Measurements from ENCODE around the gene CASP8. TPM values are rescaled to one million over a fixed set of nuclear protein-coding genes. Genes with fewer than 3 reads are reported as not detected.

CASP8 gene
- total RNA-seq, 1 experiment from 2014 or later, result 33.4 TPM

DNA sequence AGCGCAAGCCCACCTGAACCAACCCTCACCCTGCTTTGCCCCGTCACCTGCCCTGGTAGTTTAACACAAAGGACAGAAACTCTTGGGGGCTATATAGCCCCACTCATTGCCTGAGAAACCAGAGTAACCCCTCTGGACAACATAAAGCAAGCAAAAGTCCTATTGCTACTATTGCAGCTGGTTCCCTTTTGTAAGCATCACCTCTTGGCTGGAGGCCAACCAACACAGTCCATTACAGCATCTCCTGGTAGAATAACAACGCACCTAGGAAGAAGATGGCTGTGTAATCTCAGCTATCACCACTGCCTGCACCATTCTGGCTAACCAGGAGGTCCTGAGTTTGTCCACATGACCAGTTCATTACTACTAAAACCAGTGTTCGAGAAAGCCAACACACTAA, 60.4 kb downstream of the CASP8 start:
- H3K27me3 Mint-ChIP-seq (ENCODE audit: insufficient read depth, unreplicated experiment), result peaks cover 15% of the 10 kb centered on the region
- H3K36me3 ChIP-seq (ENCODE audit: control insufficient read depth, insufficient read depth, low read length), result no peaks in the 10 kb centered on the region
- CTCF ChIA-PET, result no interaction called here
- TF ChIP-seq, protein P1, sequence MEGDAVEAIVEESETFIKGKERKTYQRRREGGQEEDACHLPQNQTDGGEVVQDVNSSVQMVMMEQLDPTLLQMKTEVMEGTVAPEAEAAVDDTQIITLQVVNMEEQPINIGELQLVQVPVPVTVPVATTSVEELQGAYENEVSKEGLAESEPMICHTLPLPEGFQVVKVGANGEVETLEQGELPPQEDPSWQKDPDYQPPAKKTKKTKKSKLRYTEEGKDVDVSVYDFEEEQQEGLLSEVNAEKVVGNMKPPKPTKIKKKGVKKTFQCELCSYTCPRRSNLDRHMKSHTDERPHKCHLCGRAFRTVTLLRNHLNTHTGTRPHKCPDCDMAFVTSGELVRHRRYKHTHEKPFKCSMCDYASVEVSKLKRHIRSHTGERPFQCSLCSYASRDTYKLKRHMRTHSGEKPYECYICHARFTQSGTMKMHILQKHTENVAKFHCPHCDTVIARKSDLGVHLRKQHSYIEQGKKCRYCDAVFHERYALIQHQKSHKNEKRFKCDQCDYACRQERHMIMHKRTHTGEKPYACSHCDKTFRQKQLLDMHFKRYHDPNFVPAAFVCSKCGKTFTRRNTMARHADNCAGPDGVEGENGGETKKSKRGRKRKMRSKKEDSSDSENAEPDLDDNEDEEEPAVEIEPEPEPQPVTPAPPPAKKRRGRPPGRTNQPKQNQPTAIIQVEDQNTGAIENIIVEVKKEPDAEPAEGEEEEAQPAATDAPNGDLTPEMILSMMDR (IDR thresholded peaks at IDR 0.05; ENCODE audit: insufficient read depth in 1 of 2, low read depth in 1 of 2, low read length in 1 of 2, severe bottlenecking in 1 of 2, unreplicated experiment in 1 of 2), result no peak
- peaks cover 31% of the 10 kb centered on the region for H3K9me3 Mint-ChIP-seq (ENCODE audit: unreplicated experiment)
- no peaks in the 10 kb centered on the region for H3K4me1 ChIP-seq
- no peaks in the 10 kb centered on the region for H3K36me3 Mint-ChIP-seq (ENCODE audit: insufficient read depth, unreplicated experiment)
- H3K27me3 ChIP-seq (replicated peaks; ENCODE audit: control insufficient read depth, insufficient read depth, low read length), result no peaks in the 10 kb centered on the region; the same call in 1 of the 2 replicates
- peaks cover 7% of the 10 kb centered on the region; the same call in 1 of the 2 replicates for H3K9me3 ChIP-seq
- intact Hi-C loops (cut with micrococcal nuclease; ENCODE audit: unreplicated experiment), result loop anchor here (10.0 kb wide), 1 partner anchor 624 kb away; no protein-coding TSS in a partner anchor
- H3K27ac Mint-ChIP-seq (ENCODE audit: unreplicated experiment), result no peak overlapping the region
- BruUV-seq (replicated peaks), result no TSS peak
- H3K4me3 ChIP-seq (ENCODE audit: low read depth, low read length), result no peak overlapping the region
- no peak for DNase-seq
- H3K4me1 Mint-ChIP-seq (ENCODE audit: low read depth, unreplicated experiment), result no peaks in the 10 kb centered on the region
- H3K4me3 Mint-ChIP-seq (ENCODE audit: unreplicated experiment), result no peak overlapping the region
- POLR2A ChIA-PET, result no interaction called here

GRCh38 chr2:201322772-201323171, 62.4 kb downstream of the CASP8 start:
- BruUV-seq (replicated peaks), result no TSS peak
- Mint-ChIP-seq H3K4me1 (ENCODE audit: low read depth, unreplicated experiment) (no peaks in the 10 kb centered on the region), H3K36me3 (ENCODE audit: insufficient read depth, unreplicated experiment) (no peaks in the 10 kb centered on the region), H3K4me3 (ENCODE audit: unreplicated experiment) (no peak overlapping the region), H3K27ac (ENCODE audit: unreplicated experiment) (no peak overlapping the region), H3K9me3 (ENCODE audit: unreplicated experiment) (peaks cover 40% of the 10 kb centered on the region), H3K27me3 (ENCODE audit: insufficient read depth, unreplicated experiment) (peaks cover 10% of the 10 kb centered on the region)
- Histone ChIP-seq H3K4me3 (ENCODE audit: low read depth, low read length) (no peak overlapping the region), H3K27me3 (replicated peaks; ENCODE audit: control insufficient read depth, insufficient read depth, low read length) (no peaks in the 10 kb centered on the region; the same call in 1 of the 2 replicates), H3K4me1 (no peaks in the 10 kb centered on the region), H3K36me3 (ENCODE audit: control insufficient read depth, insufficient read depth, low read length) (no peaks in the 10 kb centered on the region), H3K9me3 (peaks cover 7% of the 10 kb centered on the region; the same call in 1 of the 2 replicates)
- DNase-seq, result no peak
- POLR2A ChIA-PET, result no interaction called here
- intact Hi-C loops (cut with micrococcal nuclease; ENCODE audit: unreplicated experiment), result loop anchor here (10.0 kb wide), 1 partner anchor 622 kb away; no protein-coding TSS in a partner anchor
- CTCF ChIA-PET, result no interaction called here
- TF ChIP-seq, protein P1 (IDR thresholded peaks at IDR 0.05; ENCODE audit: insufficient read depth in 1 of 2, low read depth in 1 of 2, low read length in 1 of 2, severe bottlenecking in 1 of 2, unreplicated experiment in 1 of 2), result no peak

- H3K4me3 Mint-ChIP-seq (ENCODE audit: unreplicated experiment), result no peak overlapping the region
- intact Hi-C loops (cut with micrococcal nuclease; ENCODE audit: unreplicated experiment), result loop anchor here (10.0 kb wide), 1 partner anchor 617 kb away; no protein-coding TSS in a partner anchor
- no TSS peak for BruUV-seq (replicated peaks)
- Histone ChIP-seq H3K27me3 (replicated peaks; ENCODE audit: control insufficient read depth, insufficient read depth, low read length) (no peaks in the 10 kb centered on the region), H3K4me1 (no peaks in the 10 kb centered on the region), H3K4me3 (ENCODE audit: low read depth, low read length) (no peak overlapping the region), H3K9me3 (0 out of 2 replicates have a peak, but pooled peaks cover 7% of the 10 kb centered on the region), H3K36me3 (ENCODE audit: control insufficient read depth, insufficient read depth, low read length) (no peaks in the 10 kb centered on the region)
- CTCF ChIA-PET, result no interaction called here
- H3K27me3 Mint-ChIP-seq (ENCODE audit: insufficient read depth, unreplicated experiment), result peaks cover 7% of the 10 kb centered on the region
- H3K9me3 Mint-ChIP-seq (ENCODE audit: unreplicated experiment), result peaks cover 34% of the 10 kb centered on the region
- no peak for DNase-seq
- TF ChIP-seq, protein P1 (IDR thresholded peaks at IDR 0.05; ENCODE audit: insufficient read depth in 1 of 2, low read depth in 1 of 2, low read length in 1 of 2, severe bottlenecking in 1 of 2, unreplicated experiment in 1 of 2), result no peak
- H3K27ac Mint-ChIP-seq (ENCODE audit: unreplicated experiment), result no peak overlapping the region
- POLR2A ChIA-PET, result no interaction called here
- no peaks in the 10 kb centered on the region for H3K4me1 Mint-ChIP-seq (ENCODE audit: low read depth, unreplicated experiment)
- H3K36me3 Mint-ChIP-seq (ENCODE audit: insufficient read depth, unreplicated experiment), result no peaks in the 10 kb centered on the region
These were observed 67.3 kb downstream of the CASP8 start for GRCh38 chr2:201327678-201328077.

Measured in Caco-2 (cell line).